Calu3 (cell line): ENCODE data around the gene LRRIQ4. TPM values are rescaled to one million over a fixed set of nuclear protein-coding genes. Genes with fewer than 3 reads are reported as not detected.

Source experiments
- BruUV-seq: library from RNA; stranded (reverse); fragments of 400-500 nt; replicated peaks from 2 replicates; lab custom pipeline; 2021; lab: Mats Ljungman, UMichigan
- CTCF ChIA-PET: fragments of 300-600 bp; sonication (Branson Sonifier 250); formaldehyde crosslinking; loops from one replicate; lab custom pipeline; 2022; ENCODE audit warnings: antibody characterized with exemption; lab: Charles Lee
- DNase-seq: peaks from one replicate; pipeline ENCODE4 v3.0.0; 2022
- H3K27ac Mint-ChIP-seq: one replicate; pipeline ENCODE4 v1.8.0; 2022; ENCODE audit warnings: mixed read lengths; ENCODE audit not compliant: unreplicated experiment
- H3K27me3 Mint-ChIP-seq: one replicate; pipeline ENCODE4 v1.8.0; 2022; ENCODE audit warnings: mixed read lengths; ENCODE audit not compliant: unreplicated experiment
- H3K36me3 Mint-ChIP-seq: one replicate; pipeline ENCODE4 v1.8.0; 2022; ENCODE audit warnings: mild to moderate bottlenecking, moderate library complexity, mixed read lengths; ENCODE audit not compliant: insufficient read depth, unreplicated experiment
- H3K4me1 Mint-ChIP-seq: one replicate; pipeline ENCODE4 v1.8.0; 2022; ENCODE audit warnings: mild to moderate bottlenecking, low read depth, mixed read lengths; ENCODE audit not compliant: unreplicated experiment
- H3K4me3 Mint-ChIP-seq: one replicate; pipeline ENCODE4 v1.8.0; 2022; ENCODE audit warnings: mild to moderate bottlenecking, low read depth, moderate library complexity, mixed read lengths; ENCODE audit not compliant: unreplicated experiment
- H3K9me3 Mint-ChIP-seq: one replicate; pipeline ENCODE4 v1.8.0; 2022; ENCODE audit warnings: low read depth, mixed read lengths; ENCODE audit not compliant: unreplicated experiment
- CTCF ChIP-seq: fragments of 200-600 bp; IDR thresholded peaks from one replicate; pipeline ENCODE4 v1.8.0; 2022; ENCODE audit warnings: antibody characterized with exemption; ENCODE audit not compliant: unreplicated experiment
- intact Hi-C: fragments of 100-400 bp; cut with micrococcal nuclease; formaldehyde crosslinking; loops from one replicate; pipeline ENCODE4 v1.10.0; 2022; ENCODE audit not compliant: unreplicated experiment
- total RNA-seq: library from RNA; stranded (reverse); gene quantifications from 2 replicates; pipeline ENCODE4 v1.2.3, GENCODE V29; 2022

The LRRIQ4 gene
- total RNA-seq, 1 experiment from 2014 or later, result not detected

- CTCF ChIA-PET, result interaction anchor here (0.6 to 1.0 kb wide), 7 partner anchors 101 to 1089 kb away, joined by 3 to 5 read pairs (median 3); no protein-coding TSS in a partner anchor
- Mint-ChIP-seq H3K27ac (peak within 1 kb of the TSS; percentile 94), H3K9me3 (peaks cover 4% of the 10 kb centered on the region), H3K4me1 (no peaks in the 10 kb centered on the region), H3K4me3 (peak within 1 kb of the TSS; percentile 93), H3K36me3 (peaks cover 70% of the 10 kb centered on the region), H3K27me3 (no peaks in the 10 kb centered on the region)
- peak; percentile 82 for DNase-seq
- intact Hi-C loops, result loop anchor here (5.0 to 10.0 kb wide), 3 partner anchors 103 to 645 kb away; partner anchors contain the start of gene CLDN11
- BruUV-seq, result no TSS peak
- no peak for TF ChIP-seq CTCF
Observed at GRCh38 chr3:169769287-169770181, 43.1 kb upstream of the LRRIQ4 start, which contains the start of gene ACTRT3. ACTRT3 (minus strand) TSS chr3:169769561; CDS start chr3:169769520, 41 bp downstream.

- CTCF ChIA-PET, result interaction anchor here (0.6 to 1.1 kb wide), 3 partner anchors 585 to 1395 kb away, joined by 3 to 5 read pairs (median 4); no protein-coding TSS in a partner anchor
- no TSS peak for BruUV-seq
- Mint-ChIP-seq H3K36me3 (peaks cover 67% of the 10 kb centered on the region), H3K4me3 (peak overlapping the region; percentile 96), H3K9me3 (no peaks in the 10 kb centered on the region), H3K27ac (peak overlapping the region; percentile 97), H3K27me3 (no peaks in the 10 kb centered on the region), H3K4me1 (peaks cover 17% of the 10 kb centered on the region)
- no peak for TF ChIP-seq CTCF
- peak; percentile 77 for DNase-seq
- intact Hi-C loops, result loop anchor here (5.0 kb wide), 2 partner anchors 101 to 276 kb away; no protein-coding TSS in a partner anchor
Observed at GRCh38 chr3:169771497-169772304, 41.0 kb upstream of the LRRIQ4 start.

- DNase-seq, result peak; percentile 83
- H3K9me3 Mint-ChIP-seq, result no peaks in the 10 kb centered on the region
- intact Hi-C loops, result loop anchor here (5.0 kb wide), 2 partner anchors 100 to 275 kb away; no protein-coding TSS in a partner anchor
- H3K4me1 Mint-ChIP-seq, result peaks cover 17% of the 10 kb centered on the region
- CTCF ChIA-PET, result interaction anchor here (0.6 to 1.1 kb wide), 3 partner anchors 585 to 1394 kb away, joined by 3 to 5 read pairs (median 4); no protein-coding TSS in a partner anchor
- peaks cover 70% of the 10 kb centered on the region for H3K36me3 Mint-ChIP-seq
- peak overlapping the region; percentile 96 for H3K4me3 Mint-ChIP-seq
- no peak for TF ChIP-seq CTCF
- H3K27me3 Mint-ChIP-seq, result no peaks in the 10 kb centered on the region
- peak overlapping the region; percentile 97 for H3K27ac Mint-ChIP-seq
- no TSS peak for BruUV-seq
Observed at GRCh38 chr3:169772305-169772896, 40.3 kb upstream of the LRRIQ4 start.
